Measurements from ENCODE around the gene DOCK3.
"Not testable (repeated sequence)": the region's sequence is repeated elsewhere in the genome, so short reads cannot be mapped to it uniquely, and the experiment has no call there.

Gene DOCK3

DNA sequence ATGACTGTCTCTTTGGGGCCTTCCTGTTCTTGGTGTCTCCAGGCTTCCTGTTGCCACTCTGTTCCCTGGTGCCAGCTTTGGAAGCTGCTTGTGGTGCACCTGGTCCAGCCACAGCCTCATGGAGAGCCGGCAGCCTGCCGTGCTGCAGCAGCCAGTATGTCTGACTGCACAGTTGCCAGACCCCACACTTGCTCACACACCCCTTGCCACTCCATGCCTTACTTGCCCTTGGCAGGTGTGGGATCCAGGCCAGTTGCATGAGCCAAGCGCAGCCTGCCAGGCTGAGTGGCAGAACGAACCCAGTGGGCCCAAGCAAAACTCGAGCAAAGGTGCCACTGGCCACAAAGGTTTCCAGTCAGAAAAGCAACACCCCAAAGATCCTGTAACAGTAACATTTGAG is 309.2 kb downstream of the DOCK3 start:
- DNase-seq (ENCODE audit: low read depth in 2 of 2): no peak

DNA sequence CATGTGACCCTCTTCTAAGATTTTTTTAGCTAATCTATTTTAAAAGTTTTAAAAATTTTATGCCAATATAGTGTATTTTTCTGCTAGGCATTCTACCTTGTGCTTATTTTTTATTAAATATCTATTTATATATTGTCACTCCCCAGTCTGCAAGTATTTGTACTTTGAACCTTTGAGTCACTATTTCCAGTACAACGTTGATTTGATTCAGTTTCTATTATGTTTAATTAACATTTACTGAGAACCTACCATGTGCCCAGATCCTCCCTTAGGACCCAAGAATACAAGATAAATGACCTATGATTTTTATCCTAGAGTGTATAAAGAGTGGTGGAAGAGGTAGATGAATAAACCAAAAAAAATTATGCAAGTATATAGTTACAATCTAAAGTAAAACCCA is 311.2 kb downstream of the DOCK3 start:
- no peak for DNase-seq (ENCODE audit: low read depth in 2 of 2)

DNA sequence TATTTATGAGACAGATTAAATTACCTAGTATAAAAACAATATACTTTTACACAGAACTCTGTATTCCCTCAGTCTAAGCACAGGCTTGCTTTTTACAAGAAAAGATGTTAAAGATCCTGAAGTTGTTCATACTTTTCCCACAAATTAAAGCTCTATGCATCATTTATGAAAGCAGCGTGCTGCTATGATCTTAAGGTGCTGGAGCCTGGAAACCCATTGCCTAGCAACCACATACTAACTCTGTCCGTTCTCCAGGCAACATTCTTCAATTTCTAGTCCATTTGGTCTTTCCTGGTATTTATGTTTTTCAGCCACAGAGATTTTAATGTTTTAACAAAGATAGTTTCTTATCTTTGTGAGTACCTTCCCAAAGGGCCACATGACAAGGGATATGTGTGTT is 312.0 kb downstream of the DOCK3 start:
- no peak for DNase-seq (ENCODE audit: low read depth in 2 of 2)

DNA sequence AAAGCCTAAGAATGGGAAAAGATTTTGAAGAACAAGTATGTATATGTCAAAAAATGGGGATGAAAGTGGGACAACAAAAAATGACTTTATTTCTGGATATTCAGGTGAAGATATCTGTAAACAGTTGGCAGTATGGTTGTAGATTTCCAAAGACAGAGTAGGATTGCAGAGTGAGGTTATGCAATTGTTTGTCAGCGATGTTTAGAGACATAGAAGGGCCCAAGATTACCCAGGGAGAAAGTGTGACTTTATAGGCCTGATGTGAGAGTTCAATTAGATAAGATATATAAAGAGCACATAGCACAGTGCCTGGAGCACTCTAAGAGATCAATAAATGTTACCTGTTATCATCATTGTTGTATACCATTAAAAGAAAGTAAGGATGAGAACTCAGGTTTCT is 319.8 kb downstream of the DOCK3 start:
- no peak for DNase-seq (ENCODE audit: low read depth in 2 of 2)

DNA sequence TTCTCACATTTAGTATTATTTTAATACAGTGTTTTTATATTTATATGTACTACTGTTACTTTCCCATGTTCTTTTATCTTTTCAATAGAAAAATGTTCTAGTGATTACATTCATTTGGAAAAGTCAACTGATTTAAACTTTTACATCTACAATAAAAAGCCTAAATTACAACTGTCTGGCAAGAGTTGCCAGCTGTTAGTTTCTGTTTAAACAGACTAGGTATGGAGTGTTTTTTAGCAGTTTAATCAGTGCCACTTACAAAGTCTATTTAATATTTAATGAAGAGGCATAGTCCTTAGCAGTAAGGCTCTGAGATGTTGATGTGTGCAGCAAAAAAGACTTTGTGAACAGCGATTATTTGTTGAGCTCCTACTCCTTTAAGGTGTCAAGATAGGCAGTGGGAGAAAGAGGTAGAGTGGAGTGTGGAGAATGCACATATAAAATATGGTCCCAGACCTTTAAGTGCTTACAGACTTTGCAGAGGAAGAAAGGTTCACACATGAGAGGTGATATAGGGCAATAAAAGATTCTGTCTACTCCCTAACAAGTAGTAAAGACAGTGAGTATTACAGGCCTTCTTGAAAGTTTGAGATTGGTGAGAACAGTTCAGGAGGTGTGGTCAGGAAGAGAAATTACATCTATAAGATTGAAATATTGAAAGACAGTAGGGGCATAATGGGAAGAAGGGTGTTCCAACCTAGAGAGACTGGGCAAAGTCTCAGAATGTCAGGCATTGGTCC is 320.5 kb downstream of the DOCK3 start:
- no peak for DNase-seq (ENCODE audit: low read depth in 2 of 2)

DNA sequence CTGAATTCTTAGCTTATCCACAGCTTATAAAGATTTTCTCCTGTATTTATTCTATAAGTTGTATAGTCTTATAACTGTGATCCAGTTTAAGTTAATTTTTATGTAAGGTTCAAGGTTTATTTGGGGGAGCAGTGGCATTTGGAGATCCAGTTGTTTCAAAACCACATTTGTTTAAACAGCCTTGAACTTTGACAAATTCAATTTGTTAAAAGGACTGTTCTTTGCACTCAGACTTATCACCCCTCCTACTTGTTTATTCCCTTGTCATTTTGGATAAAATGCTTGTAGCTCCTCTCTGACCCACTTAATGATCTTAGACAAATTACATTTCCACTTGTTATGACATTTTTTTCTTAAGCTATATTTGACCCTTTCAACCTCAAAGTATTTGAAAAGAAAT is 327.8 kb downstream of the DOCK3 start:
- DNase-seq (ENCODE audit: low read depth in 2 of 2): no peak

DNA sequence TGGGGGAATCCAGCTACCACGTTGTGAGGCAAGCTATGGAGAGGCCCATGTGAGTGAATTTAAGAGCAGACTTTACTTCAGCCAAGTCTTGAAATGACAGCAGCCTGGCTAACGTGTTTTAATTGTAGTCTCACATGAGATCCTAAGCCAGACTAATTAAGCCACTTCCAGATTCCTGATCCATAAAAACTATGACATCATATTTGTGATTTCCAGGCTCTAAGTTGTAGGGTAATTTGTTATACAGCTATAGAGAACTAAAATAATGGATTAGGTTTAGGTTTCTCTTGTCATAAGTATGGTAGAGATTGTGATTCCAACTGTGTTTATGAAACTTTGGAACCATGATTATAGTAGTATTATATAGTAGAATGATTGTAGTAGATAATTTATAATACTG is 329.5 kb downstream of the DOCK3 start:
- DNase-seq (ENCODE audit: low read depth in 2 of 2): no peak

DNA sequence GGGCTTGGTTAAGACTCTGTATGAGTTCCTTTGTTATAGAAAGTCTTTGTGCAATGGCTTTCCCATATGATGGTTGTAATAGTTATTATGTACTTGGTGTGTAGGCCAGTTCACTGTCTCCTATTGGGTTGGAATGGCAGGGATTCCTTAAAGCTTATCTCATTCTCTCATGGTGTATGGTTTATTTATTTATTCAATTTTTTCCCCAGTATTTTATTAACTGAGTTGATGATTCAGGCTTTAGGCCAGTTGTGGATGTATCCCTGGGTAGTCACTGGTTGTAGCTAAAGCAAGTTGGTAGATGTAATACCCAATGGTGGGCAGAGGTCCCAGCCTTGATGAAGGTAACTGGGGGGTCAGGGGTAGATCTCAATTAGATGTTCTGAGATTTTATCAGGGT is 349.4 kb downstream of the DOCK3 start:
- no peak for DNase-seq (ENCODE audit: low read depth in 2 of 2)

DNA sequence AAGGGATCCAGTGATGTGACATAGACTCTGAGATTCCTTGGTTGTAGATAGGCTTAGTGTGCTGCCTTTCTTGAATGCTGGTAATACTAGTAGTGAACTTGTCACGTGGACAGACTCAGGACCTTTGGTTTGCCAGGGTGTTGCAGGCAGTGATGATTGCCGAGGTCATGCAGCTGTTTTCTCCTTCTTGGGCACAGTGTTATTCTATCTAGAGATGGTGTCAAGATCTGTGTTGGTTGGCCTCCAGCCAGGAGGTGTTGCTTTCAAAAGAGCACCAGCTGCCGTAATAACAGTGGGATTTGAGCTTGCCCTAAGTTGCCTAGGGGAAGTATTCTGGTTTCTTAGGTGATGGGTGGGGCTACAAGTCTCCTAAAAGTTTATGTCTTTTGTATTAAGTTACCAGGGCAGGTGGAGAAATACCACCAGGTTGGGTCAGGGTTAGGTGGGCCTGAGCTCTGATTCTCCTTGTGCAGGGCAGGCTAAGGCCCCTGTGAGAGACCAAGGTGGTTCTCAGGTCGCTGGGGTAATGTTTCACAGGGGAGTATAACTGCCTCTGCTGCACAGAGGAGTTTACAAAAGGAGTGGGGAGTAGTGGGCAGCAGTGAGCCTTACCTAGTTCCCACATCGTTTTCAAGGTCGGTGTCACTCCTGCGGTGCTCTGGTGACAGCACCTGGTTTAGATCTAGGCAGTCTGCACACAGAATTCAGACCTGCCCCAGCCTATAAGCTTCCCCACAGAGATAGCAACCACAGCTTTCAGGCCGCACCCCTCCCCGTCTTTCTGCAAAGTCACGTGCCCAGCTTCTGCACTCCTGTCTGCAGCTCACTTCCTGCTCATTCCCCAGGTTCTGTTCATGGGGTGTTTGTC is 350.3 kb downstream of the DOCK3 start:
- peak; percentile 43 to 48 for DNase-seq (ENCODE audit: low read depth in 2 of 2)

DNA sequence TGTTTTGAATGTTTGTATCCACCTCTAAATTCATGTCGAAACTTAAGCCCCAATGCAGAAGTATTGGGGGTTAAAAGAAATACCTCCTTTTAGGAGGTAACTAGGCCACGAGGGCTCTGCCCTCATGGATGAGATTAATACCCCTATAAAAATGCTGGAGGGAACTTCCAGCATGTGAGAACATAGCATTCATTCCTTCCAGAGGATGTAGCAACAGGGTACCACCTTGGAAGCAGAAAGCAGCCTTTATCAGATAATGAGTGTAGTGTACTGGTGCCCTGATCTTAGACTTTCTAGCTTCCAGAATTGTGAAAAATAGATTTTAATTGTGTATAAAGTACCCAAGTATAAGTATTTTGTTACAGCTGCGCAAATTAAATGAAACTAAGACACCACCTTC is 356.9 kb downstream of the DOCK3 start:
- no peak for DNase-seq (ENCODE audit: low read depth in 2 of 2)

DNA sequence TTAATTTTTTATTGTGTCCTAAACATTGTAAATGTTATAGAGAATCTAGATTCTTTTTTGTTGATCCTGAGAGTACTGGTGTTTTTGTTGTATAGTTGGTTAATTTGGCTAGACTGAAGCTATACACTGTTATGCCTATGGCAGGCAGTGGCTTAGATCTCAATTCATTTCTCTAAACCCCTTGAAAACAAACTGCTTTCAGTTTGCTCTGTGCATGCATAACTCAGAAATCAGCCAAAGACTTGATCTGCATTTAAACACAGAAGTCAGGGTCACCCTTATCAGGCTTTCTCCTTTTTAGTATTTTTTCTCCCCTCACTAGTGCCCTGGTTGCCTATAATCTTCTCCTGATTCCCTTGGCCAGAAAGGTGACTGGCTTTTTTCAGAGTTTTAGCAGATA is 360.9 kb downstream of the DOCK3 start:
- DNase-seq (ENCODE audit: low read depth in 2 of 2): no peak

DNA sequence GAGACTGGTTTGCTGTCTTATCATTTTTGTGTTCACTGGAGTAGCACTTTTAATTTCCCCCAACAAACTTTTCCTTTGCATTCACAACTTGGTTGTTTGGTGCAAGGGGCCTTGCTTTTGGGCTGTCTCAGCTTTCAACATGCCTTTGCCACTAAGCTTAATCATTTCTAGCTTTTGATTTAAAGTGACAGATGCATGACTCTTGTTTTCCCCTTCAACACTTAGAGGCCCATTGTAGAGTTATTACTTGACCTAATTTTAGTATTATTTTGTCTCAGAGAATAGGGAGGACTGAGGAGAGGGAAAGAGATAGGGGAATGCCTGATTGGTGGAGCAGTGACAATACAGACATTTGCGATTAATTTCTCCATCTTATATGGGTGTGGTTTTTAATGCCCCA is 370.3 kb downstream of the DOCK3 start:
- no peak for DNase-seq (ENCODE audit: low read depth in 2 of 2)

DNA sequence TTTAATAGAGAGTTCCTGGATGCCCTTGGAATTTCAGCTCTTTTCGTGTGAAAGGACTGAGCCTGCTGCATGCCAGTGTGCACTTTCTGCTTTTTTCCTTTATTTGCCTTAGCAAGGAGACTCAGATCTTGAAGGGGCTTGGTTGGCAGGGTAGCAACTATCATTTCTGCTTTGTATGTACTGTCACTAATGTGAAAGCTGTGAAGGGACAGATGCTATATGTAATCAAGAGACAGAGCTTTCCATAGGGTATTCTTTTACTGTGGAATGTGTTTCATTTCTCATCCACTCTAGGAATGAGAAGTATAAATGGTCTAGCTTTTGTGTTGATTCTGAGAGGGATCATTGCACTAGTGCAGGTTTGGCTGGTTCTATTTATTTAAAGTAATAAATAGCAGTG is 377.8 kb downstream of the DOCK3 start:
- no peak for DNase-seq (ENCODE audit: low read depth in 2 of 2)

DNA sequence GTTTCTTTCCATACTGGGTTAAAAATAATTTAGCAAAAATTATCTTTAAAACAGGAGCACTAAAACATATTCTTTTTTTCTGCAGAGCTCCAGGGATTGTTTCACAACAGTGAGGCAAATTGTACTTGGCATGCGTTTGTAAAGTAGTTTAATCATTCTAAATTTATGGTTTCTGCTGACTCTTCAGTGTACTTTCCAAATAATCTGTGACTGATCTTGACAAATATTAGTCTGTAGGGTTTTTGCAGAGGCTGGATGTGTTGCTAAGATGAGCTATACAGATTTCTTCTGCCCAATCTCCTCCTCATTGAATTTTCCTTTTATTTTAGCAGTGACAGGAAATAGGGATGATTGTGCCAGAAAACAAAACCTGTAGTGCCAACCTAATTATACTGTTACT is 382.4 kb downstream of the DOCK3 start:
- DNase-seq (ENCODE audit: low read depth in 2 of 2): no peak

DNA sequence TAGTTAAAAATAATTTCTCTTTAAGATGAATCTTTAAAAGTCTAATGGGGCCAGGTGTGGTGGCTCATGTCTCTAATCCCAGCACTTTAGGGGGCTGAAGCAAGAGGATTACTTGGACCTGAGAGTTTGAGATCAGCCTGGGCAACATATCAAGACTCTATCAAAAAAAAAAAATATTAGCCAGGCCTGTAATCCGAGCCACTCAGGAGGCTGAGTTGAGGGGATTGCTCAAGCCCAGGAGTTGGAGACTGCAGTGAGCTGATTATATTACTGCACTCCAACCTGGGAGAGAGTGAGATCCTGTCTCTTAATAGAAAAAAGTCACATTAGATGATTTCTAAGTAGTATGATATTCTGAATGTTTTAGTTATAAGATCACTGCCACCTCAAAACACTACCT is 388.3 kb downstream of the DOCK3 start:
- no peak for DNase-seq (ENCODE audit: low read depth in 2 of 2)

DNA sequence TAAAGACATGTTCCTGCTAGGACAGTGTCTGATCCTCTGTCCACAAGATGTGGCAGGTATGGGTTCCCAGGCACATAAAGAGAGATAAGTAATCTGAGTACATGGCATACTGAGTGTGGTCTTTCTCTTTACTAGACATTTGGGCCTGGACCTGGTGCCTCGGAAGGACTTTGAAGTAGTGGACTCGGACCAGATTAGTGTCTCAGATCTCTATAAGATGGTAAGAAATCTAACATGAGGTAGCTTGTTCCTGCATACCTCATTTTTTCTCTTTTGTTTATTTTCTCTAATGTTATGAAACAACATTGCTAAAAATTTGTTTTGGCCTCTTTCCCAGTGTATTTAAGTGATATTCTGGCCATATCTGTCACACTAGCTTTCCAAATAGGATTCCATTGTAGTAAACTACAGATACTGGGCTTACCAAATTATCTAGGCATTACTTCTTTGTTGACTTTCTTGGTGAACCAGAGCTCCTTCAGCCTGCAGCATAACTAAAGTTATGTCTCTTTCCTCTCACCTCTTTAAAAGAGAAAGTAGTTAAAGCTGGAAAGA is 400.6 kb downstream of the DOCK3 start:
- no peak for DNase-seq (ENCODE audit: low read depth in 2 of 2)

DNA sequence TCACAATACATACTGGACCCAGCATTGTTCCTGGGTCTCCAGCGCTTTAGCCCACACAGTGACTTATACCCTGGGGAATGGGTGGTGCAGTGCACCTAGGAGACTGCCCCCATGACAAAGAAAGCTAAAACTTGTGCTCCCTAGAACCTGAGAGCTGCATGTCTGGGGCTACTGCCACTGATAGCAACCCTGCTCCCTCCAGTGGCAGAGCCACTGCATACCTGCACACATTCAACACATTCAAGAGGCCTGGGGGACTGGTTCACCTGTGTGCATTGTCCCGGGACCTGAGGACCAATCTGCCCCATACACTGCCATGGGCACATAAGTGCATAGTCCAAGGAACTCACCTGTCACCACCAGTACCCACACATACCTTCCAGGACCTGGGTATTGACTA is 407.6 kb downstream of the DOCK3 start:
- DNase-seq (ENCODE audit: low read depth in 2 of 2): no peak

DNA sequence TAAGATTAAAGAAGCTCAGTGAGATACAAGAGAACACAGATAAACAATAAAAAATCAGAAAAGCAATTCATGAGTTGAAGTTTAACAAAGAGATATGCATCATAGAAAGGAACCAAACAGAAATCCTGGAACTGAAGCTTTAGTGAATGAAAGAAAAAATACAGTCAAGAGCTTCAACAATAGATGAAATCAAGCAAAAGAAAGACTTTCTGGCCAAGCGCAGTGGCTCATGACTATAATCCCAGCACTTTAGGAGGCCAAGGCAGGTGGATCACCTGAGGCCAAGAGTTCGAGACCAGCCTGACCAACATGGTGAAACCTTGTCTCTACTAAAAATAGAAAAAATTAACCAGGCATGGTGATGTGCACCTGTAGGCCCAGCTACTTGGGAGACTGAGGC is 408.8 kb downstream of the DOCK3 start:
- no peak for DNase-seq (ENCODE audit: low read depth in 2 of 2)

DNA sequence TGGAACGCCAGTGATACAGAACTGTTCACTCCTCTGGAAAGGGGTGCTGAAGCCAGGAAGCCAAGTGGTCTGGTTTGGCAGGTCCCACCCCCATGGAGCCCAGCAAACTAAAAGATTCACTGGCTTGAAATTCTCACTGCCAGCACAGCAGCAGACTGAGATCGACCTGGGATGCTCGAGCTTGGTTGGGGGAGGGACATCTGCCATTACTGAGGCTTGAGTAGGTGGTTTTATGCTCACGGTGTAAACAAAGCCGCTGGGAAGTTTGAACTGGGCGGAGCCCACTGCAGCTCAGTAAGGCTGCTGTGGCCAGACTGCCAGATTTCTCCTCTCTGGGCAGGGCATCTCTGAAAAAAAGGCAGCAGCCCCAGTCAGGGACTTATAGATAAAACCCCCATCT is 417.4 kb downstream of the DOCK3 start:
- not testable (repeated sequence) for DNase-seq (ENCODE audit: low read depth in 2 of 2)

DNA sequence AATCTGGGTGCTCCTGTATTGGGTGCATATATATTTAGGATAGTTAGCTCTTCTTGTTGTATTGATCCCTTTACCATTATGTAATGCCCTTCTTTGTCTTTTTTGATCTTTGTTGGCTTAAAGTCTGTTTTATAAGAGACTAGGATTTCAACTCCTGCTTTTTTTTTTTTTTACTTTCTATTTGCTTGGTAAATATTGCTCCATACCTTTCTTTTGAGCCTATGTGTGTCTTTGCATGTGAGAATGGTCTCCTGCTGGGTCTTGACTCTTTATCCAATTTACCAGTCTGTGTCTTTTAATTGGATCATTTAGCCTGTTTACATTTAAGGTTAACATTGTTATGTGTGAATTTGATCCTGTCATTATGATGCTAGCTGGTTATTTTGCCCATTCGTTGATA is 420.1 kb downstream of the DOCK3 start:
- DNase-seq (ENCODE audit: low read depth in 2 of 2): not testable (repeated sequence)

DNA sequence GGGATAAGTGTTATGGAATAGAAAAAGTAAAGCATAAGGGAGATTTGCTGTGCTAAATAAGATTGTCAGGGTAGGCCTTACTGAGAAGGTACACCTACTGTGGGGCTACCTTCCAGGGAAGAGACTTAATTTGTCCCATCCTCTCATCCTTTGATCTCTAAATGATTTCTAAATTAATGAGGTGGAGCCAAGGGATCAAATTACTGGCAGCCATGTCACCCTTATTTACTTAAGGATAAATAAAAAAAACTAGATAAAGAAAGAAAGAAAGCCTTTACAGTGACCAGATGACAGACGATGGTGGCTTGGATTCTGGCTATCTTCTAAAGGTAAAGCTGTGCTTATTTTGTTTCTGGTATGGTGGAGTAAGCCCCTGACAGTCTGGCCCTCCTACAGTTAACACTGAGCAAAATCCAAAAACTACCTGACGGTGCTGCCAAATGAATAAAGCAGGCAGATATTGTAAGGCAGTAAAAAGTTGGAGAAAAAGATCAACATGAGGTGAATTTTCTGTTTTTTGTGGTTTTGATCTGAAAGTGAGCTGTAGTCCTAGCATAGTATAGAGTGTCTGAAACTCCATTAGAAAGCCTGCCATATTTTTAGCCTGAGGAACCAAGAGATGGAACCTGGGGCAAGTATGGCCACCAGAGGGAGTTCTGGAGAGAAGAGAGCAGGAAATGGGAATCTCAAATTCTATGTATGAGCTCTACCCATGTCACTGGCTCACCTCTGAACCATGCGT is 425.2 kb downstream of the DOCK3 start:
- DNase-seq (ENCODE audit: low read depth in 2 of 2): no peak

DNA sequence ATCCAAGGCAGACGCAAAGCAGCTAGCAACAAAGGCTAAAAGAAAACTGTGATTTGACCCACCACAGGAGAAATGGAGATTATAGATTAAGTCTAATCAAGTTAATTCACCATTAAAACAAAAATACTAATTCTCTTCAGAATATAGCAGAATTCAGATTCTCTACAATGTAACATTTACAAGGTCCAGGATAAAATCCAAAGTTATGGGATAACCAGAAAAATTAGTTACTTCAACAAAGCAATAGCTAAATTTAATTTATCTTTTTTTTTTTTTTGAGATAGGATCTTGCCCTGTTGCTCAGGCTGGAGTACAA is 425.8 kb downstream of the DOCK3 start:
- no peak for DNase-seq (ENCODE audit: low read depth in 2 of 2)

DNA sequence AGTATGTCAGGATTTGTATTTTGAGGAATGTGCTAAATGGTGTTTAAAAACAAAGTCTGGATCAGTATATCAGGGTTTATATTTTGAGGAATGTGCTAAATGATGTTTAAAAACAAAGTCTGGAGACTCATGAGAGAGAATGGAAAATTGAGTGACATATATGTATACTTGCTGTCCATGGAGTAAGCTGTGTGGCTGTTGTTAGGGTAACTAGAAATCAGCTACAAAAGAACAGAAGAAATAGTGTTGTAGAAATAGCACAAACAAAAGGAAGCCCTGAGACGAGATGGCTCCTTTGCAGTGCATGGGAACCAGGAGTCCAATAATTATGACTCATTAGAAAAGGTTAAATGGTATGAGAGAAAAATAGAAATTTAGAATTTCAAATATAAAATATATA is 427.7 kb downstream of the DOCK3 start:
- DNase-seq (ENCODE audit: low read depth in 2 of 2): no peak
